ENCODE results near the gene RHOB.
A peak's percentile ranks its signal among the peaks of the same experiment; 100 is the strongest.

Gene RHOB

GRCh38 chr2:20452551-20452950 is 5.7 kb downstream of the RHOB start:
- Histone ChIP-seq H2AFZ (ENCODE audit: insufficient read depth, low read length, poor library complexity) (no peak overlapping the region), H2AK5ac (ENCODE audit: low read length) (peak overlapping the region; percentile 59), H4K91ac (ENCODE audit: low read depth, low read length) (peak overlapping the region; percentile 71), H3K14ac (ENCODE audit: low read length) (peak overlapping the region; percentile 73), H4K12ac (ENCODE audit: low read depth, low read length) (no peak overlapping the region), H2BK120ac (ENCODE audit: insufficient read depth, low read length, poor library complexity) (peak overlapping the region; percentile 90), H3K4me3 (ENCODE audit: low read depth, low read length) (no peak overlapping the region), H3K79me1 (ENCODE audit: low read length) (peaks cover 22% of the 10 kb centered on the region), H2BK5ac (ENCODE audit: low read depth, low read length, poor library complexity) (peak overlapping the region; percentile 81), H3K27ac (ENCODE audit: low read depth, low read length) (peak overlapping the region; percentile 57), H3K4me1 (ENCODE audit: control insufficient read depth in 1 of 2, insufficient read depth in 2 of 2, low read length in 2 of 2) (peaks cover 8 to 19% of the 10 kb centered on the region in 2 experiments), H3K9me3 (ENCODE audit: insufficient read depth, low read depth, low read length) (peaks cover 8% of the 10 kb centered on the region), H3K36me3 (ENCODE audit: control insufficient read depth in 1 of 2, insufficient read depth in 2 of 2, low read length in 2 of 2) (peaks cover 10% of the 10 kb centered on the region in 2 experiments), H3K4me2 (ENCODE audit: low read length) (no peak overlapping the region), H3K4ac (ENCODE audit: low read depth, low read length) (no peak overlapping the region), H3K9ac (ENCODE audit: low read length) (no peak overlapping the region), H3K18ac (ENCODE audit: low read length) (no peak overlapping the region), H4K8ac (ENCODE audit: low read depth, low read length) (peak overlapping the region; percentile 74), H2BK12ac (ENCODE audit: low read length) (peak overlapping the region; percentile 95), H3K27me3 (ENCODE audit: insufficient read depth, low read length) (no peaks in the 10 kb centered on the region), H3K79me2 (ENCODE audit: control insufficient read depth, insufficient read depth, low read length, poor library complexity) (peaks cover 10% of the 10 kb centered on the region), H3K23ac (ENCODE audit: low read length) (no peak overlapping the region)
- DNase-seq, result peak; percentile 58 to 69
- WGBS (ENCODE audit: extremely low coverage, insufficient coverage, insufficient read length), result no CpG with 5 or more reads among the region's 4 CpGs

- H2AK5ac ChIP-seq (ENCODE audit: low read length), result peak overlapping the region; percentile 31
- peak overlapping the region; percentile 90 for H4K91ac ChIP-seq (ENCODE audit: low read depth, low read length)
- no peak overlapping the region for H3K4me3 ChIP-seq (ENCODE audit: low read depth, low read length)
- no CpG with 5 or more reads among the region's 3 CpGs for WGBS (ENCODE audit: extremely low coverage, insufficient coverage, insufficient read length)
- H3K9ac ChIP-seq (ENCODE audit: low read length), result no peak overlapping the region
- H3K4ac ChIP-seq (ENCODE audit: low read depth, low read length), result no peak overlapping the region
- peak overlapping the region; percentile 54 for H3K18ac ChIP-seq (ENCODE audit: low read length)
- peaks cover 4% of the 10 kb centered on the region for H3K79me2 ChIP-seq (ENCODE audit: control insufficient read depth, insufficient read depth, low read length, poor library complexity)
- H3K4me1 ChIP-seq (ENCODE audit: control insufficient read depth in 1 of 2, insufficient read depth in 2 of 2, low read length in 2 of 2), result peaks cover 8 to 19% of the 10 kb centered on the region in 2 experiments
- H4K8ac ChIP-seq (ENCODE audit: low read depth, low read length), result no peak overlapping the region
- peak overlapping the region; percentile 50 for H2BK12ac ChIP-seq (ENCODE audit: low read length)
- no peak overlapping the region for H4K12ac ChIP-seq (ENCODE audit: low read depth, low read length)
- H3K23ac ChIP-seq (ENCODE audit: low read length), result no peak overlapping the region
- H3K9me3 ChIP-seq (ENCODE audit: insufficient read depth, low read depth, low read length), result peaks cover 2% of the 10 kb centered on the region
- H3K27ac ChIP-seq (ENCODE audit: low read depth, low read length), result no peak overlapping the region
- H2AFZ ChIP-seq (ENCODE audit: insufficient read depth, low read length, poor library complexity), result no peak overlapping the region
- H3K79me1 ChIP-seq (ENCODE audit: low read length), result peaks cover 17% of the 10 kb centered on the region
- peak overlapping the region; percentile 81 for H2BK120ac ChIP-seq (ENCODE audit: insufficient read depth, low read length, poor library complexity)
- no peak overlapping the region for H2BK5ac ChIP-seq (ENCODE audit: low read depth, low read length, poor library complexity)
- no peak overlapping the region for H3K4me2 ChIP-seq (ENCODE audit: low read length)
- no peaks in the 10 kb centered on the region for H3K27me3 ChIP-seq (ENCODE audit: insufficient read depth, low read length)
- DNase-seq, result no peak
- H3K36me3 ChIP-seq (ENCODE audit: control insufficient read depth in 1 of 2, insufficient read depth in 2 of 2, low read length in 2 of 2), result peaks cover 4 to 5% of the 10 kb centered on the region in 2 experiments
- H3K14ac ChIP-seq (ENCODE audit: low read length), result peak overlapping the region; percentile 2
Observed at GRCh38 chr2:20453087-20453486, 6.2 kb downstream of the RHOB start.

GRCh38 chr2:20454036-20454981 is 7.4 kb downstream of the RHOB start:
- Histone ChIP-seq H3K79me2 (ENCODE audit: control insufficient read depth, insufficient read depth, low read length, poor library complexity) (no peaks in the 10 kb centered on the region), H3K79me1 (ENCODE audit: low read length) (peaks cover 13% of the 10 kb centered on the region), H3K4me1 (ENCODE audit: control insufficient read depth in 1 of 2, insufficient read depth in 2 of 2, low read length in 2 of 2) (peaks cover 8 to 19% of the 10 kb centered on the region in 2 experiments), H4K91ac (ENCODE audit: low read depth, low read length) (peak overlapping the region; percentile 52), H3K9ac (ENCODE audit: low read length) (no peak overlapping the region), H4K12ac (ENCODE audit: low read depth, low read length) (no peak overlapping the region), H2BK5ac (ENCODE audit: low read depth, low read length, poor library complexity) (no peak overlapping the region), H3K36me3 (ENCODE audit: control insufficient read depth in 1 of 2, insufficient read depth in 2 of 2, low read length in 2 of 2) (no peaks in the 10 kb centered on the region), H2AK5ac (ENCODE audit: low read length) (peak overlapping the region; percentile 85), H4K8ac (ENCODE audit: low read depth, low read length) (no peak overlapping the region), H3K27ac (ENCODE audit: low read depth, low read length) (no peak overlapping the region), H3K18ac (ENCODE audit: low read length) (no peak overlapping the region), H2BK12ac (ENCODE audit: low read length) (peak overlapping the region; percentile 90), H2BK120ac (ENCODE audit: insufficient read depth, low read length, poor library complexity) (no peak overlapping the region), H3K14ac (ENCODE audit: low read length) (no peak overlapping the region), H3K4ac (ENCODE audit: low read depth, low read length) (no peak overlapping the region), H3K4me3 (ENCODE audit: low read depth, low read length) (no peak overlapping the region), H3K23ac (ENCODE audit: low read length) (no peak overlapping the region), H3K27me3 (ENCODE audit: insufficient read depth, low read length) (no peaks in the 10 kb centered on the region), H3K9me3 (ENCODE audit: insufficient read depth, low read depth, low read length) (peaks cover 4% of the 10 kb centered on the region), H3K4me2 (ENCODE audit: low read length) (no peak overlapping the region), H2AFZ (ENCODE audit: insufficient read depth, low read length, poor library complexity) (no peak overlapping the region)
- WGBS (ENCODE audit: extremely low coverage, insufficient coverage, insufficient read length), result no CpG with 5 or more reads among the region's 7 CpGs
- DNase-seq, result no peak

GRCh38 chr2:20455076-20455587 is 8.3 kb downstream of the RHOB start:
- Histone ChIP-seq H3K14ac (ENCODE audit: low read length) (no peak overlapping the region), H3K9me3 (ENCODE audit: insufficient read depth, low read depth, low read length) (peaks cover 4% of the 10 kb centered on the region), H2BK5ac (ENCODE audit: low read depth, low read length, poor library complexity) (no peak overlapping the region), H3K4ac (ENCODE audit: low read depth, low read length) (no peak overlapping the region), H3K36me3 (ENCODE audit: control insufficient read depth in 1 of 2, insufficient read depth in 2 of 2, low read length in 2 of 2) (no peaks in the 10 kb centered on the region), H3K27me3 (ENCODE audit: insufficient read depth, low read length) (no peaks in the 10 kb centered on the region), H2AK5ac (ENCODE audit: low read length) (no peak overlapping the region), H2BK120ac (ENCODE audit: insufficient read depth, low read length, poor library complexity) (no peak overlapping the region), H3K18ac (ENCODE audit: low read length) (no peak overlapping the region), H3K9ac (ENCODE audit: low read length) (no peak overlapping the region), H2AFZ (ENCODE audit: insufficient read depth, low read length, poor library complexity) (no peak overlapping the region), H2BK12ac (ENCODE audit: low read length) (peak overlapping the region; percentile 4), H4K8ac (ENCODE audit: low read depth, low read length) (no peak overlapping the region), H3K23ac (ENCODE audit: low read length) (no peak overlapping the region), H3K79me1 (ENCODE audit: low read length) (peaks cover 13% of the 10 kb centered on the region), H4K12ac (ENCODE audit: low read depth, low read length) (no peak overlapping the region), H4K91ac (ENCODE audit: low read depth, low read length) (peak overlapping the region; percentile 10), H3K4me3 (ENCODE audit: low read depth, low read length) (no peak overlapping the region), H3K4me2 (ENCODE audit: low read length) (no peak overlapping the region), H3K27ac (ENCODE audit: low read depth, low read length) (no peak overlapping the region), H3K79me2 (ENCODE audit: control insufficient read depth, insufficient read depth, low read length, poor library complexity) (no peaks in the 10 kb centered on the region), H3K4me1 (ENCODE audit: control insufficient read depth in 1 of 2, insufficient read depth in 2 of 2, low read length in 2 of 2) (peaks cover 8 to 19% of the 10 kb centered on the region in 2 experiments)
- DNase-seq, result no peak
- no CpG with 5 or more reads among the region's 3 CpGs for WGBS (ENCODE audit: extremely low coverage, insufficient coverage, insufficient read length)

All from trophoblast cell (in vitro differentiated cells and primary cell).